A549 (cell line): ENCODE results near the gene OPCML. TPM values are rescaled to one million over a fixed set of nuclear protein-coding genes. Genes with fewer than 3 reads are reported as not detected.

Experiments
- ATAC-seq, 2 experiments: fragments of 200-7000 bp in 1 of 2; fragments of >200 bp in 1 of 2; cut with Nextera tagmentation in 1 of 2; cut with Tn5 transposase in 1 of 2; 3 replicates each; pipeline versions ENCODE4 v1.8.0 to v1.9.1; 2018 to 2020; ENCODE audit warnings: mild to moderate bottlenecking in 1 of 2, moderate library complexity in 1 of 2
- CTCF ChIA-PET: fragments of 300-600 bp; sonication (Branson Sonifier 250); formaldehyde crosslinking; extraction: SDS; loops from one replicate; lab custom pipeline; 2021; ENCODE audit warnings: antibody characterized with exemption, inconsistent platforms; lab: Yijun Ruan, JAX
- POLR2A ChIA-PET: fragments of 350-600 bp; formaldehyde crosslinking; extraction: SDS; loops from one replicate; lab custom pipeline; 2021; ENCODE audit warnings: antibody characterized with exemption, inconsistent platforms; lab: Yijun Ruan, JAX
- DNase-seq, 2 experiments: peaks; one replicate each; pipeline versions ENCODE4 v3.0.0 to v3.0.0-alpha.2; 2011 to 2016; ENCODE audit warnings: low read depth in 1 of 2, low spot score in 1 of 2
- FAIRE-seq: peaks from 2 replicates; lab custom pipeline; 2011; peaks lifted over from hg19 to GRCh38; lab: Jason Lieb, UNC
- H3K27ac ChIP-seq, 2 experiments: fragments of >200 bp; sonication (Bioruptor Twin); formaldehyde crosslinking; 3 replicates each; pipeline ENCODE4 v1.5.1; 2016 to 2017
- H3K4me1 ChIP-seq: fragments of >200 bp; sonication (Bioruptor Twin); formaldehyde crosslinking; 3 replicates; pipeline ENCODE4 v1.6.1; 2016
- H3K4me2 ChIP-seq: fragments of >200 bp; sonication (Bioruptor Twin); formaldehyde crosslinking; 3 replicates; pipeline ENCODE4 v1.6.1; 2016
- H3K4me3 ChIP-seq: fragments of >200 bp; sonication (Bioruptor Twin); formaldehyde crosslinking; 3 replicates; pipeline ENCODE4 v1.5.1; 2016
- H3K9me3 ChIP-seq: fragments of >200 bp; sonication (Bioruptor Twin); formaldehyde crosslinking; 3 replicates; pipeline ENCODE4 v1.6.1; 2016
- BCL3 ChIP-seq: fragments of >200 bp; sonication (Bioruptor Twin); formaldehyde crosslinking; IDR thresholded peaks from 3 replicates; pipeline ENCODE4 v1.6.1; 2016
- CBX2 ChIP-seq: fragments of 200-600 bp; sonication (generic); IDR thresholded peaks from 2 replicates; pipeline ENCODE4 v1.6.1; 2016; ENCODE audit warnings: low read depth, mild to moderate bottlenecking, borderline replicate concordance
- CBX8 ChIP-seq: fragments of 200-600 bp; sonication (generic); IDR thresholded peaks from 2 replicates; pipeline ENCODE4 v1.6.1; 2016
- CEBPB ChIP-seq, 2 experiments: fragments of >200 bp in 1 of 2; sonication (Bioruptor Twin) in 1 of 2; formaldehyde crosslinking in 1 of 2; IDR thresholded peaks; 2 replicates each; pipeline ENCODE4 v1.6.1; 2012 to 2016
- CHD2 ChIP-seq: fragments of 150-350 bp; IDR thresholded peaks from 2 replicates; pipeline ENCODE4 v1.6.1; 2014; ENCODE audit warnings: low read length; ENCODE audit not compliant: partially characterized antibody
- E2F6 ChIP-seq: IDR thresholded peaks from 2 replicates; pipeline ENCODE4 v1.6.1; 2012; ENCODE audit warnings: low read depth, borderline replicate concordance
- EHMT2 ChIP-seq: fragments of 200-600 bp; sonication (generic); IDR thresholded peaks from 2 replicates; pipeline ENCODE4 v1.6.1; 2016; ENCODE audit warnings: antibody characterized with exemption, low read depth, mild to moderate bottlenecking, moderate library complexity
- EP300 ChIP-seq, 2 experiments: fragments of >200 bp; sonication (Bioruptor Twin); formaldehyde crosslinking; IDR thresholded peaks; 2 replicates in 1 of 2; 3 replicates in 1 of 2; pipeline ENCODE4 v1.6.1; 2016 to 2017
- ESRRA ChIP-seq: fragments of 150-350 bp; IDR thresholded peaks from 2 replicates; pipeline ENCODE4 v1.6.1; 2014; ENCODE audit warnings: mild to moderate bottlenecking, low read length, borderline replicate concordance
- FOXS1 ChIP-seq: fragments of 250-450 bp; sonication (Bioruptor Pico); IDR thresholded peaks from 2 replicates; pipeline ENCODE4 v1.5.0; 2020; ENCODE audit warnings: mild to moderate bottlenecking, moderate library complexity
- HMGXB4 ChIP-seq: fragments of 250-450 bp; sonication (Bioruptor Pico); IDR thresholded peaks from 2 replicates; pipeline ENCODE4 v1.5.0; 2021; ENCODE audit warnings: mild to moderate bottlenecking, moderate library complexity, borderline replicate concordance
- HOXA7 ChIP-seq: fragments of 250-450 bp; sonication (Bioruptor Pico); IDR thresholded peaks from 2 replicates; pipeline ENCODE4 v1.5.0; 2020; ENCODE audit warnings: mild to moderate bottlenecking, moderate library complexity
- HOXB13 ChIP-seq: fragments of 250-450 bp; sonication (Bioruptor Pico); IDR thresholded peaks from 2 replicates; pipeline ENCODE4 v1.5.0; 2020; ENCODE audit warnings: low read depth, mild to moderate bottlenecking, moderate library complexity
- JUN ChIP-seq, 2 experiments: fragments of >200 bp; sonication (Bioruptor Twin); formaldehyde crosslinking; IDR thresholded peaks; 2 replicates in 1 of 2; 3 replicates in 1 of 2; pipeline ENCODE4 v1.6.1; 2016 to 2017
- JUNB ChIP-seq: fragments of >200 bp; sonication (Bioruptor Twin); formaldehyde crosslinking; IDR thresholded peaks from 2 replicates; pipeline ENCODE4 v1.6.1; 2016
- KDM1A ChIP-seq: fragments of 200-600 bp; sonication (generic); IDR thresholded peaks from 2 replicates; pipeline ENCODE4 v1.6.1; 2016; ENCODE audit warnings: low read depth, mild to moderate bottlenecking
- MYC ChIP-seq: IDR thresholded peaks from 2 replicates; pipeline ENCODE4 v1.6.1; 2012; ENCODE audit warnings: mild to moderate bottlenecking, inconsistent platforms, low read length, improper control_type of control experiment, borderline replicate concordance
- NFE2L2 ChIP-seq: fragments of 150-350 bp; conservative IDR thresholded peaks from 2 replicates; pipeline ENCODE4 v1.6.1; 2014; ENCODE audit warnings: low read length
- NR3C1 ChIP-seq: fragments of >200 bp; sonication (Bioruptor Twin); formaldehyde crosslinking; IDR thresholded peaks from 3 replicates; pipeline ENCODE4 v1.6.1; 2017
- PHF8 ChIP-seq: fragments of 200-600 bp; sonication (generic); IDR thresholded peaks from 2 replicates; pipeline ENCODE4 v1.6.1; 2016; ENCODE audit warnings: low read depth, mild to moderate bottlenecking, antibody characterized with exemption, moderate library complexity, borderline replicate concordance
- POLR2AphosphoS2 ChIP-seq: conservative IDR thresholded peaks from 2 replicates; pipeline ENCODE4 v1.6.1; 2012; ENCODE audit warnings: low read length, improper control_type of control experiment, inconsistent platforms
- RAD21 ChIP-seq, 2 experiments: fragments of >200 bp in 1 of 2; sonication (Bioruptor Twin) in 1 of 2; formaldehyde crosslinking in 1 of 2; IDR thresholded peaks in 1 of 2; conservative IDR thresholded peaks in 1 of 2; 2 replicates in 1 of 2; 3 replicates in 1 of 2; pipeline ENCODE4 v1.6.1; 2012 to 2018; ENCODE audit warnings: inconsistent platforms in 1 of 2
- RARB ChIP-seq: fragments of 250-450 bp; sonication (Bioruptor Pico); IDR thresholded peaks from 2 replicates; pipeline ENCODE4 v1.8.0; 2021; ENCODE audit warnings: mild to moderate bottlenecking, moderate library complexity
- RCOR1 ChIP-seq: fragments of 150-350 bp; IDR thresholded peaks from 2 replicates; pipeline ENCODE4 v1.6.1; 2014; ENCODE audit warnings: antibody characterized with exemption, low read length, low read depth
- RNF2 ChIP-seq: fragments of 200-600 bp; sonication (generic); IDR thresholded peaks from 2 replicates; pipeline ENCODE4 v1.6.1; 2016; ENCODE audit warnings: low read depth, mild to moderate bottlenecking, antibody characterized with exemption, moderate library complexity, borderline replicate concordance
- SMC3 ChIP-seq: fragments of >200 bp; sonication (Bioruptor Twin); formaldehyde crosslinking; IDR thresholded peaks from 3 replicates; pipeline ENCODE4 v1.6.1; 2018; ENCODE audit warnings: inconsistent platforms
- TP53 ChIP-seq: fragments of 250-450 bp; sonication (Bioruptor Pico); IDR thresholded peaks from 2 replicates; pipeline ENCODE4 v1.5.0; 2021; ENCODE audit warnings: mild to moderate bottlenecking, moderate library complexity
- ZFP36 ChIP-seq: fragments of 450-650 bp; IDR thresholded peaks from 2 replicates; pipeline ENCODE4 v1.6.1; 2014; ENCODE audit warnings: borderline replicate concordance; ENCODE audit not compliant: partially characterized antibody
- ZSCAN20 ChIP-seq: fragments of 250-450 bp; sonication (Bioruptor Pico); IDR thresholded peaks from 2 replicates; pipeline ENCODE4 v1.8.0; 2022; ENCODE audit warnings: mild to moderate bottlenecking, moderate library complexity
- WGBS: methylation state at CpG from one replicate; pipeline ENCODE4 v1.1.6; 2017; ENCODE audit errors: missing lambda C conversion rate; 5-methylcytosine and 5-hydroxymethylcytosine counted together
- polyA plus RNA-seq, 4 experiments: library from polyadenylated mRNA; depleted of rRNA in 3 of 4; stranded (reverse); fragments of >200 nt; fragmentation: RNase III in 1 of 4; extraction: RNeasy Plus Mini Kit Qiagen cat#74134 plus additional on column Dnase treatment in 1 of 4; gene quantifications; 2 replicates in 3 of 4; 3 replicates in 1 of 4; pipeline ENCODE4 v1.2.3, GENCODE V29; 2011 to 2017

Gene OPCML
- polyA plus RNA-seq, 2 of the 4 experiments (the other 2 are of a cell fraction): not detected

- ATAC-seq (no peak), FAIRE-seq (no peak), DNase-seq (no peak)
- no peak overlapping the region for H3K4me2 ChIP-seq
- H3K27ac ChIP-seq: no peak overlapping the region
- 14% methylated on average over 9 of the region's 9 CpGs for WGBS
- ChIA-PET CTCF (no interaction called here), POLR2A (no interaction called here)
- TF ChIP-seq POLR2AphosphoS2: no peak
- TF ChIP-seq E2F6: no peak
- no peak for TF ChIP-seq CEBPB (IDR thresholded peaks at IDR 0.05)
- no peak for TF ChIP-seq JUN (IDR thresholded peaks at IDR 0.05)
- TF ChIP-seq RNF2: no peak
- TF ChIP-seq ZSCAN20 (CRISPR knock-in tag): no peak
- no peak for TF ChIP-seq RCOR1
- no peak for TF ChIP-seq KDM1A
- no peak for TF ChIP-seq HOXA7
- no peak for TF ChIP-seq EHMT2
- TF ChIP-seq RAD21 (conservative IDR thresholded peaks at IDR 0.05 in 1 of 2, IDR thresholded peaks at IDR 0.05 in 1 of 2): no peak
- no peak for TF ChIP-seq NR3C1
- no peak for TF ChIP-seq EP300 (IDR thresholded peaks at IDR 0.05)
- TF ChIP-seq CBX2: no peak
- no peaks in the 10 kb centered on the region for H3K4me1 ChIP-seq
- no peak overlapping the region for H3K4me3 ChIP-seq
- no peaks in the 10 kb centered on the region for H3K9me3 ChIP-seq
Observed at GRCh38 chr11:132653237-132653636, 879.1 kb downstream of the OPCML start.

- Histone ChIP-seq H3K27ac (no peak overlapping the region), H3K4me2 (no peak overlapping the region), H3K9me3 (no peaks in the 10 kb centered on the region), H3K4me3 (no peak overlapping the region), H3K4me1 (no peaks in the 10 kb centered on the region)
- 4% methylated on average over 12 of the region's 12 CpGs for WGBS
- POLR2A ChIA-PET: no interaction called here
- CTCF ChIA-PET: no interaction called here
- TF ChIP-seq EHMT2 (no peak), CBX8 (no peak), HMGXB4 (CRISPR knock-in tag) (no peak), MYC (no peak), ZFP36 (no peak), SMC3 (no peak)
- ATAC-seq (no peak), DNase-seq (no peak), FAIRE-seq (no peak)
Observed at GRCh38 chr11:132650969-132651720, 881.2 kb downstream of the OPCML start.

GRCh38 chr11:132649277-132649676 lies 883.0 kb downstream of the OPCML start:
- FAIRE-seq (no peak), ATAC-seq (no peak), DNase-seq (no peak)
- ChIA-PET CTCF (no interaction called here), POLR2A (no interaction called here)
- WGBS: 47% methylated on average over 9 of the region's 9 CpGs
- no peaks in the 10 kb centered on the region for H3K9me3 ChIP-seq
- no peaks in the 10 kb centered on the region for H3K4me1 ChIP-seq
- H3K4me3 ChIP-seq: no peak overlapping the region
- H3K27ac ChIP-seq: no peak overlapping the region
- H3K4me2 ChIP-seq: no peak overlapping the region
- no peak for TF ChIP-seq RARB (CRISPR knock-in tag)
- TF ChIP-seq HOXA7: no peak
- TF ChIP-seq EP300 (IDR thresholded peaks at IDR 0.05): no peak
- TF ChIP-seq NFE2L2: no peak
- no peak for TF ChIP-seq ESRRA
- no peak for TF ChIP-seq FOXS1 (CRISPR knock-in tag)
- no peak for TF ChIP-seq HOXB13 (CRISPR knock-in tag)
- no peak for TF ChIP-seq MYC
- no peak for TF ChIP-seq ZSCAN20 (CRISPR knock-in tag)
- TF ChIP-seq E2F6: no peak
- no peak for TF ChIP-seq RCOR1
- no peak for TF ChIP-seq TP53 (CRISPR knock-in tag)
- TF ChIP-seq JUNB: no peak
- no peak for TF ChIP-seq PHF8
- TF ChIP-seq CHD2: no peak
- TF ChIP-seq ZFP36: no peak
- TF ChIP-seq NR3C1: no peak
- TF ChIP-seq POLR2AphosphoS2: no peak
- TF ChIP-seq BCL3: no peak
